Vagina (tissue), 2 donors: Measurements from ENCODE around the gene OGFRL1. TPM values are rescaled to one million over a fixed set of nuclear protein-coding genes. Genes with fewer than 3 reads are reported as not detected.

Source experiments
- DNase-seq, 2 donors: peaks; one replicate each; pipeline ENCODE4 v3.0.0-alpha.2; 2017; ENCODE audit errors: extremely low spot score in 2 of 2
- H3K27ac ChIP-seq: fragments of 200-600 bp; sonication (generic); one replicate; pipeline ENCODE4 v1.5.1; 2019
- H3K27me3 ChIP-seq: fragments of 200-600 bp; sonication (generic); one replicate; pipeline ENCODE4 v1.5.1; 2019
- H3K36me3 ChIP-seq, 2 donors: fragments of 200-600 bp; sonication (generic); one replicate each; pipeline ENCODE4 v1.5.1; 2017 to 2019
- H3K4me1 ChIP-seq: fragments of 200-600 bp; sonication (generic); one replicate; pipeline ENCODE4 v1.5.1; 2019
- H3K4me3 ChIP-seq, 2 donors: fragments of 200-600 bp; sonication (generic); 1 replicate in 1 of 2; 2 replicates in 1 of 2; pipeline ENCODE4 v1.5.1; 2016 to 2019
- H3K9me3 ChIP-seq: fragments of 200-600 bp; sonication (generic); one replicate; pipeline ENCODE4 v1.5.1; 2019
- CTCF ChIP-seq, 3 experiments: fragments of 450-650 bp in 2 of 3; fragments of 200-600 bp in 1 of 3; sonication (generic) in 1 of 3; IDR thresholded peaks; one replicate each; pipeline ENCODE4 v1.5.1; 2017 to 2019; ENCODE audit warnings: antibody characterized with exemption in 3 of 3, mild to moderate bottlenecking in 2 of 3, moderate library complexity in 2 of 3
- POLR2A ChIP-seq, 2 donors: fragments of 450-650 bp; IDR thresholded peaks; one replicate each; pipeline ENCODE4 v1.6.1; 2017; ENCODE audit warnings: antibody characterized with exemption in 2 of 2, mild to moderate bottlenecking in 2 of 2, moderate library complexity in 2 of 2
- POLR2AphosphoS5 ChIP-seq, 2 donors: sonication (generic); formaldehyde crosslinking; IDR thresholded peaks; one replicate each; pipeline ENCODE4 v1.9.0; 2017; ENCODE audit warnings: antibody characterized with exemption in 2 of 2, mild to moderate bottlenecking in 2 of 2, low read depth in 1 of 2; ENCODE audit not compliant: insufficient read depth in 1 of 2
- intact Hi-C: fragments of 100-400 bp; cut with DNase I; formaldehyde crosslinking; loops from one replicate; pipeline ENCODE4 v1.15.1; 2023
- total RNA-seq: library from RNA; depleted of rRNA; stranded (reverse); fragments of >200 nt; gene quantifications from one replicate; pipeline ENCODE4 v1.2.3, GENCODE V29; 2016

Gene OGFRL1
- total RNA-seq, 1 donor from 2014 or later = 34.1 TPM

GRCh38 chr6:71317441-71317840, 28.8 kb downstream of the OGFRL1 start:
- Histone ChIP-seq H3K27ac (no peak overlapping the region), H3K4me3 (no peak overlapping the region), H3K9me3 (no peaks in the 10 kb centered on the region), H3K27me3 (no peaks in the 10 kb centered on the region), H3K36me3 (no peaks in the 10 kb centered on the region), H3K4me1 (no peaks in the 10 kb centered on the region)
- no peak for TF ChIP-seq POLR2A (IDR thresholded peaks at IDR 0.05)
- TF ChIP-seq POLR2AphosphoS5 (IDR thresholded peaks at IDR 0.05; ENCODE audit: insufficient read depth in 1 of 2, low read depth in 1 of 2) = no peak
- no peak for TF ChIP-seq CTCF (IDR thresholded peaks at IDR 0.05)
- intact Hi-C loops = no loop called here
- DNase-seq = no peak

GRCh38 chr6:71320041-71320440, 31.4 kb downstream of the OGFRL1 start:
- Histone ChIP-seq H3K4me3 (no peak overlapping the region), H3K27me3 (no peaks in the 10 kb centered on the region), H3K27ac (no peak overlapping the region), H3K4me1 (no peaks in the 10 kb centered on the region), H3K9me3 (no peaks in the 10 kb centered on the region), H3K36me3 (no peaks in the 10 kb centered on the region)
- DNase-seq = no peak
- intact Hi-C loops = no loop called here
- no peak for TF ChIP-seq POLR2A (IDR thresholded peaks at IDR 0.05)
- no peak for TF ChIP-seq CTCF (IDR thresholded peaks at IDR 0.05)
- no peak for TF ChIP-seq POLR2AphosphoS5 (IDR thresholded peaks at IDR 0.05; ENCODE audit: insufficient read depth in 1 of 2, low read depth in 1 of 2)

GRCh38 chr6:71321314-71321713, 32.7 kb downstream of the OGFRL1 start:
- H3K27ac ChIP-seq = no peak overlapping the region
- no peaks in the 10 kb centered on the region for H3K36me3 ChIP-seq
- no peak for TF ChIP-seq CTCF (IDR thresholded peaks at IDR 0.05)
- TF ChIP-seq POLR2A (IDR thresholded peaks at IDR 0.05) = no peak
- intact Hi-C loops = no loop called here
- no peak for DNase-seq
- H3K27me3 ChIP-seq = no peaks in the 10 kb centered on the region
- H3K4me3 ChIP-seq = no peak overlapping the region
- no peaks in the 10 kb centered on the region for H3K4me1 ChIP-seq
- H3K9me3 ChIP-seq = no peaks in the 10 kb centered on the region

GRCh38 chr6:71324194-71324785, 35.7 kb downstream of the OGFRL1 start:
- no peak for DNase-seq
- Histone ChIP-seq H3K9me3 (no peaks in the 10 kb centered on the region), H3K27ac (no peak overlapping the region), H3K36me3 (no peaks in the 10 kb centered on the region), H3K4me1 (no peaks in the 10 kb centered on the region), H3K27me3 (no peaks in the 10 kb centered on the region), H3K4me3 (no peak overlapping the region)
- TF ChIP-seq POLR2AphosphoS5 (IDR thresholded peaks at IDR 0.05; ENCODE audit: insufficient read depth in 1 of 2, low read depth in 1 of 2) = no peak
- no peak for TF ChIP-seq POLR2A (IDR thresholded peaks at IDR 0.05)
- TF ChIP-seq CTCF (IDR thresholded peaks at IDR 0.05) = no peak
- intact Hi-C loops = no loop called here

GRCh38 chr6:71326611-71327010, 38.0 kb downstream of the OGFRL1 start:
- H3K36me3 ChIP-seq = no peaks in the 10 kb centered on the region

More at GRCh38 chr6:71326611-71327010, 38.0 kb downstream of the OGFRL1 start:
- H3K27ac ChIP-seq = no peak overlapping the region
- H3K27me3 ChIP-seq = no peaks in the 10 kb centered on the region
- DNase-seq = no peak
- intact Hi-C loops = no loop called here
- H3K9me3 ChIP-seq = no peaks in the 10 kb centered on the region
- H3K4me1 ChIP-seq = no peaks in the 10 kb centered on the region
- no peak overlapping the region for H3K4me3 ChIP-seq
- no peak for TF ChIP-seq POLR2AphosphoS5 (IDR thresholded peaks at IDR 0.05; ENCODE audit: insufficient read depth in 1 of 2, low read depth in 1 of 2)
- no peak for TF ChIP-seq CTCF (IDR thresholded peaks at IDR 0.05)
- TF ChIP-seq POLR2A (IDR thresholded peaks at IDR 0.05) = no peak
